C4-2B (cell line): Measurements from ENCODE around the gene PIWIL1.

Source experiments
- CTCF ChIP-seq: fragments of 450-650 bp; conservative IDR thresholded peaks from 2 replicates; pipeline ENCODE4 v1.5.1; 2017; ENCODE audit warnings: mild to moderate bottlenecking
- ZFX ChIP-seq: fragments of 450-650 bp; IDR thresholded peaks from 2 replicates; pipeline ENCODE4 v1.6.1; 2017

- no peak for TF ChIP-seq CTCF
- TF ChIP-seq ZFX: no peak
Measured at GRCh38 chr12:130350715-130351114, 13.0 kb downstream of the PIWIL1 start.
